ENCODE data around the gene ZXDB.
"Not testable (repeated sequence)": the region's sequence is repeated elsewhere in the genome, so short reads cannot be mapped to it uniquely, and the experiment has no call there.

Gene ZXDB

DNA sequence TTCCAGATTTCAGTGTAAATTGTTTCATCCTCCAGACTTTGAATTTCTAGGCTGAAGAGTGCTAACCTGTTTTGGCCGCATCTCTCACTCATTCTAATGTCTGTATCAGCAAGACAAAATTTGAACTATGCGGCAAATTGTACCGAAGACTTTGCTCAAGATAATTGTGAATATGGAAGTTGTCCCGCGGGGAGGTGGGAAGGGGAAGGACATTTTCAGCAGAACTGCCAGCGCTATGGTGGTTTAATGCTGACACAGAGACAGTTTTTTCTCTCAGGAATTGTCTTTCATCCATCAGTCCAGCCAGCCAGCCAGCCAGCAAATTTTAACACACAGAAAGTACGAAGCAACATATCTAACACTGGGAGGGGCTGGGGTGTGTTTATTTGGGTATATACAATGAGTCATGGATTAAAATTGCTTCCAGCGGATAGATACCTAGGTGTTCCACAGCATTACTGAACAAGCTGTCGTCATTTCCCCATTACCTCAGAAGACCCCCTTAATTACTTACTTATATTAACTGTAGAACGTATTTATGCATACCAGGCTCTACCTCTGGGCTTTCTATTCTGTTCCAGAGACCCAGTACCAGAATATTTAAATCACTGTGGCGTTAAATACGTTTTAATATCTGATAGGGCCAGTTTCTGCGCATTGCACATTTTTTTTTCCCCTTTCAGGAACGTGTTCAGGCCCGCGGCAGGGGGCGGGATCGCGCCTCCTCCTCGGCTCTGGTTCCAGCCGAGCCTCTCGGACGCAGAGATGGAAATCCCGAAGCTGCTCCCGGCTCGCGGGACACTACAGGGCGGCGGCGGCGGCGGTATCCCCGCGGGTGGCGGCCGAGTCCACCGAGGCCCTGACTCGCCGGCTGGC lies at the start of gene ZXDB:
TSS of gene ZXDB (plus strand) at position 728 of the 876 bp plus-strand sequence. CDS start at position 766, 38 bp downstream.
- DNase-seq (ENCODE audit: low spot score), result peak; percentile 40

DNA sequence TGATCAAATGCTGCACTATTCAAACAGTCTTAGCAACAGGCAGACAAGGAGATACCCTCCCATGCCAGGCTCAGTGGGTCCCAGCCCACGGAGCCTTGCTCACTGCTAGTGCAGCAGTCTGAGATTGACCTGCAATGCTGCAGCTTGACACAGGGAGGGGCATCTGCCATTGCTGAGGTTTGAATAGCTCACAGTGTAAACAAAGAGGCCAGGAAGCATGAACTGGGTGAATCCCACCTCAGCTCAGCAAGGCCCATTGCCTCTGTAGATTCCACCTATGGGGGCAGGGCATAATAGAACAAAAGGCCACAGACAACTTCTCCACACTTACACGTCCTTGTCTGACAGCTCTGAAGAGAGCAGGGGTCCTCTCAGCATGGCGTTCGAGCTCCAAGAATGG lies 26.6 kb upstream of the ZXDB start:
- no peak for DNase-seq (ENCODE audit: low spot score)

DNA sequence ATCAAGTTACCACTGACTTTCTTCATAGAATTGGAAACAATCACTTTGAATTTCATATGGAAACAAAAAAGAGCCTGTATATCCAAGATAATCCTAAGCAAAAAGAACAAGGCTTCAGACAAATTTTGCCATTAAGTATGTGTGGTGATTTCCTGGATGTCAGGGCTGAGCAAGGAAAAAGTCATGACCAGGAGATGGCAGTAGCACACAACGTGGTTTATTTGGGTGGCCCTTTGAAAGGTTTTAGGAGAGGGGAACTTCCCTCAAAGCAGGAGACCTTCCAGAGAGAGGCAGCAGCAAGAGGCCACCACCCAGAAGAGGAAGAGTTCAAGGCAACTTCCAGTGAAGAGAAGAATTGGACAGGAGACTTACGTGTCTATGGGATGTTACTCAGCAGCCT lies 18.1 kb upstream of the ZXDB start:
- DNase-seq (ENCODE audit: low spot score), result no peak

DNA sequence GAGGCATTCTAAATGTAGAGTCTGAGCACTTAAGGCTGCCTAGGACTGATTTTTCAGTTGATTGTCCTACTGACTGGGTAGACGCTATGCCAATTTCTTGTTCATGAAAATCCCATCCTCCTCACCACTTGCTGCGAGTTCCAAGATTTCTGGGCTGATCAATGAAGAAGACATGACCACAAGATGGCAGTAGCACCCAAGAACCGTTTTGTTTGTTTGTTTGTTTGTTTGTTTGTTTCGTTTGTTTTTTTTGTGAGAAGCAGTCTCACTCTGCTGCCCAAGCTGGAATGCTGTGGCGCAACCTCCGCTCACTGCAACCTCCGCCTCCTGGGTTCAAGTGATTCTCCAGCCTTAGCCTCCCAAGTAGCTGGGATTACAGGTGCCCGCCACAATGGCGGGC lies 8.9 kb upstream of the ZXDB start:
- not testable (repeated sequence) for DNase-seq (ENCODE audit: low spot score)

DNA sequence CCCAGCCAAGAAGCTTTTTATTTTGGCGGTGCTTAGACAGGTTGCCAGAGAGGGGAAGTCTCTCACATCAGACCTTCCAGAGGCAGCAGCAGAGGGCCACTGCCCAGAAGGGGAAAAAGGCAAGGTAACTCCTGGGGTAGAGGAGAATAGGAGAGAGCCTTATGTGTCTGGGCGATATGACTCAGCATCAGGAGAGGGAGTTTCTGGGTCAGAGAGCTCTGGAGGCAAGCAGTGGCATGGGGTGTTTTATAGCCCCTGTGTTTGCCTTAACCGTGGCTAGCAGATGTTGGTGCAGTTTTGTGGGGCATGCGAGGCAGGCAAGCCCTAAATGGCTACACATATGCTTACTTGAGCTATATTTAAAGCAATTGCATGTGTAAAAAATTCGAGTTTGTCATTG lies 8.3 kb upstream of the ZXDB start:
- DNase-seq (ENCODE audit: low spot score), result no peak

DNA sequence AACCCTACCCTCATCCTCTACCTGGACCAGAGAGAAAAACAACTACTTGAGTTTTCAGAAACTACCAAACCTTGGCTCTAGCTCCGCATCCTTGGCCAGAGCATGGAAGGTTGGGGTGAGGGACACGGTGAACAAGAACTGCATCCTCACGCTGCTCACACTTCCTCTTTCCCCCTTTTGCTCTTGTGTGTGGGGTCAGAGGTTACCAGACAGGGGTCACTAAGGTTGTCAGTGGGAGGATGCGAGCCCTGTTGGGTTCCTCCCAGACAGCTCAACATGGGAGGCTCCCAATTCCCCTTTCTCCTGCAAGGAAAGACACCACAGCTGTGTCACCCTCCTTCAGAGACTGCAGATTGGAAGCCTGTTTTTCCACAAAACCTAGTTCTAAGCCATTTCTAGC lies 5.5 kb upstream of the ZXDB start:
- no peak for DNase-seq (ENCODE audit: low spot score)

DNA sequence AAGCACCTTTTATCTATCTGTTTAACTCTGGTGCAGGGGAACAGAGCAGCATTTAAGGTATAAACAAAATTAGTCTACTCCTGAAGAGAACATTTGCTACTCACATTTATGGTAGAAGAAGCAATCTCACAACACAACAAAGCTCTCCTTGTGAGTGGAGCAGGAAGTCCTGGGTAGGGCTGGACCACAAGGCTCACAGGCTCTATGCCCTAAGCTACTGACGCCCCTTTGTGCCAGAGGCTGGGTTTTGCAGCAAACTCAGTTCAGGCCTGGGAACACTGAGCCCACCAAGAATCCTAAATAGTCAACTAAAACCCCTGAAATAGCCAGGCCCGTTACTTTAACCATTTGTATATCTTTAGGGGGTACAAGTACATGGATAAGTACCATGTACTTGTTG lies 4.7 kb upstream of the ZXDB start:
- DNase-seq (ENCODE audit: low spot score), result no peak

DNA sequence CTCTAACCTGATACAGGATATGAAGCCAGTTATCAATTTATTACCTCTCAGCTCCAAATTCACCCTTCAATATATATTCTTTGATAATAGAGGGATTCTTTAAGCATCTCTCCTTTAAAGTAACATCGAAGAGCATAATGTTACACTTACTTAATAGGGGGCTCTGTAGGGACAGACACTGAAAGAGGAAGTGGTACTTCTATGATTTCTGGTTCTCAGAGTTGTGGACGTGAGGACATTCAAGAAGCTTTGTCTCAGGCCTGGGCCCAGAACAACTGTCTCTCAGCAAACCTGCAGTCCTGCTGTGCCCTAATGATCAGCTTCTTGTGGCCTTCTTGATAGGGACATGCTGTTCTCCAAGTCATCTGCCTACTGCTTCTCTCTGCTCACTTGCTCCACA lies 4.2 kb upstream of the ZXDB start:
- no peak for DNase-seq (ENCODE audit: low spot score)

DNA sequence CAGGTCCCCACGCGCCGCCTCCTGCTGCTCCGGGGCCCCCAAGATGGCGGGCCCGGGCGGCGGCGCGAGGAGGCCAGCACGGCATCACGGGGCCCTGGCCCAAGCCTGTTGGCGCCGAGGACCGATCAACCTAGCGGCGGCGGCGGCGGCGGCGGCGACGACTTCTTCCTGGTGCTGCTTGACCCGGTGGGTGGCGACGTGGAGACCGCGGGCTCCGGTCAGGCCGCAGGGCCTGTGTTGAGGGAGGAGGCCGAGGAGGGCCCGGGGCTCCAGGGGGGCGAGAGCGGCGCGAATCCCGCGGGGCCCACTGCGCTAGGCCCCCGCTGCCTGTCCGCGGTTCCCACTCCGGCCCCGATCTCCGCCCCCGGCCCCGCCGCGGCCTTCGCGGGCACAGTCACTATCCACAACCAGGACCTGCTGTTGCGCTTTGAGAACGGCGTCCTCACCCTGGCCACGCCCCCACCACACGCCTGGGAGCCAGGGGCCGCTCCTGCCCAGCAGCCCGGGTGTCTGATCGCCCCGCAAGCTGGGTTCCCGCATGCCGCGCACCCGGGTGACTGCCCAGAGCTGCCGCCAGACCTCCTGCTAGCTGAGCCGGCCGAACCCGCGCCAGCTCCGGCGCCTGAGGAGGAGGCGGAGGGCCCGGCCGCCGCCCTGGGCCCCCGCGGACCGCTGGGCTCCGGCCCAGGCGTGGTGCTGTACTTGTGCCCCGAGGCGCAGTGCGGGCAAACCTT lies 516 bp downstream of the ZXDB start:
- DNase-seq (ENCODE audit: low spot score), result peak; percentile 41

DNA sequence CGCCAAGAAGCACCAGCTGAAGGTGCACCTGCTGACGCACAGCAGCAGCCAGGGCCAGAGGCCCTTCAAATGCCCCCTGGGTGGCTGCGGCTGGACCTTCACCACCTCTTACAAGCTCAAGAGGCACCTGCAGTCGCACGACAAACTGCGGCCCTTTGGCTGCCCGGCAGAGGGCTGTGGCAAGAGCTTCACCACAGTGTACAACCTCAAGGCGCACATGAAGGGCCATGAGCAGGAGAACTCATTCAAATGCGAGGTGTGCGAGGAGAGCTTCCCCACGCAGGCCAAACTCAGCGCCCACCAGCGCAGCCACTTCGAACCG lies 1.0 kb downstream of the ZXDB start:
- not testable (repeated sequence) for DNase-seq (ENCODE audit: low spot score)

DNA sequence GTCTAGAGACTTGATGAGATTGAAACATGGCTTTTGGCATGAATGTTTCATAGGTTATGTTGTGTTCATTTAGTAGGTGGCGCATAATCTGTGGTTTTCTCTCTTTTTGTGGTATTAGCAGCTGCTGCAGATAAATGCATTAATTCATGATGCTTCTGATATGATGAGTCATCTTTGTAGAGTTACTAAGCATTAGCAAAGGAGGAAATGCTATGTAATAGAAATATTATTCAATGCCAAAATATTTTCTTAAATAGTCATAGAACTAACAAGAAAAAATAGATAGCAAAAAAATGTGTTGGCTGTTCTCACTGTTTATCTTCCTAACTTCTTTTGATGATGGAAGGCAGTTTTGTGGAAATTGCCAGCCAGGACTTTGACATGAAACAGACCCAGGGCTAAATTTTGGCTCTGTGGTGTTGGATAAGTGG lies 3.6 kb downstream of the ZXDB start:
- DNase-seq (ENCODE audit: low spot score), result no peak

DNA sequence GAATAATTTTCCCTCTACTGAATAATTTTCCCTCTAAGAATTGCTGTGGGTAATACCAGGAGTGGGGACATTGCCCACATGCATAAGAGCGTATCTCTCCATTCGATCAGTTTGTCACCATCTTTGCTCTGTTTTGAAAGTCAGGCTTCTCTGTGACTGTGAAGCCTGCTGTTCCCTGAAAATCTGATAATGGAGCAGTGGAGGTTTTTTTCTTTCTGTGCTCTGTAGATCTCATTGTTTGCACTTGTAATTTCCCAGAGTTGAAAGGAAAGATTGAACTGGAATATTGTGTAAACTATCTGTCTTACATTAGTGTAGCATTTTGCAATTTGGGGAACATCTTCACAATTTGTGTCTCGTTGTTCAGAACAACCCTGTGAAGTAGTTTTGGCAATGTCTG lies 4.3 kb downstream of the ZXDB start:
- no peak for DNase-seq (ENCODE audit: low spot score)

DNA sequence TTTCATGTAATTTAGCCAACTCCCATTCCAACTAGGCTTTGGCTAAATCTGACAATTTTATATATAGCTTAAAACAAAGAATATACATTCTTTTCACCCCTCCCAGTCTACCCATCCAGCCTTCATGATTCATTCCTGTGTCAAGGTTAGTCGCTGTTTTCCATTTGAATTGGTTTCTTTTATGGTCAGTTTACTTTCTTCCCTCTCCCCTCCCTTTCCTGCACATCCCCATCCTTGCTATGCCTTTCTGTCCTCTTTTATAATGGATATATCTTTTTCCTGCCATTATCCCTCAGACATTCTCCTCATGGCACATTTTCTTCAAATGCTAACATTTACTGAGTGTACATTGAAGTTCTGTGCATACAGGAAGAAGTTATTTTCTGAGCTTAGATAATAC lies 4.7 kb downstream of the ZXDB start:
- no peak for DNase-seq (ENCODE audit: low spot score)

DNA sequence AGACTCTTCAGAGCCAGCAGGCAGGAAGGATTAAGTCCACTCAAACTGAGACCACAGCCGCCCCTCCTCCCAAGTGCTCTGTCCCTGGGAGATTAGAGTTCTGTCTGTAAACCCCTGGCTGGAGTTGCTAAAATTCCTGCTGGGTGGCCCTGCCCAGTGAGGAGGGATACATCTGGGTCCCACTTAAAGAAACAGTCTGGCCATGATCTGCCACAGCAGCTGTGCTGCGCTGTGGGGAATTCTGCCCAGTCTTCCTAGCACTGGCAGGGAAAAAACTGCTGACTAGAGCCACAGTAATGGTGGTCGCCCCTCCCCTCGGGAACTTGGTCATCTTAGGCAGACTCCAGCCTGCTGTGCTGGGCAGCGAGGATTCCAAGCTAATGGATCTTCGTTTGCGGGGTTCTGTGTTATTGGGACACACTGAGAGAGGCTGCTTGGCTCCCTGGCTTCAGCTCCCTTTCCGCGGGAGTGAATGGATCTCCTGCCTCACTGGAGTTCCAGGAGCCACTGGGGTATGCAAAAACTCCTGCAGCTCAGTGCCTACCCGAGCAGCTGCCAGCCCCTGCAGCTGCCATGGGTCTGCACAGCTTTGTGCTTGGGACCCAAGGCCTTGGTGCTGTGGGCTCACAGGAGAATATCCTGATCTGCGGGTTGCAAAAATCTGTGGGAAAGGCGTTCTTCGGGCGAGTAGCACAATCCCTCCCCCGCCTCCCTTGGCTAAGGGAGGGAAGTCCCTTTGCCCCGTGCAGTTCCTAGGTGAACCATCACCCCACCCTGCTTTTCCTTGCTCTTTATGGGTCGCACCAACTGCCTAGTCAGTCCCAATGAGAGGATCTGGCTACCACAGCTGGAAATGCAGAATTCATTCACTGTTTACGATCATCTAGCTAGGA lies 15.7 kb downstream of the ZXDB start:
- no peak for DNase-seq (ENCODE audit: low spot score)

DNA sequence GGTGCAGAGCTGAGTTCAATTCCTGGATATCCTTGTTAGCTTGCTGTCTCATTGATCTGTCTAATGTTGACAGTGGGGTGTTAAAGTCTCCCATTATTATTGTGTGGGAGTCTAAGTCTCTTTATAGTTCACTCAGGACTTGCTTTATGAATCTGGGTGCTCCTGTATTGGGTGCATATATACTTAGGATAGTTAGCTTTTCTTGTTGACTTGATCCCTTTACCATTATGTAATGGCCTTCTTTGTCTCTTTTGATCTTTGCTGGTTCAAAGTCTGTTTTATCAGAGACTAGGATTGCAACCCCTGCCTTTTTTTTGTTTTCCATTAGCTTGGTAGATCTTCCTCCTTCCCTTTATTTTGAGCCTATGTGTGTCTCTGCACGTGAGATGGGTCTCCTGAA lies 21.5 kb downstream of the ZXDB start:
- not testable (repeated sequence) for DNase-seq (ENCODE audit: low spot score)

DNA sequence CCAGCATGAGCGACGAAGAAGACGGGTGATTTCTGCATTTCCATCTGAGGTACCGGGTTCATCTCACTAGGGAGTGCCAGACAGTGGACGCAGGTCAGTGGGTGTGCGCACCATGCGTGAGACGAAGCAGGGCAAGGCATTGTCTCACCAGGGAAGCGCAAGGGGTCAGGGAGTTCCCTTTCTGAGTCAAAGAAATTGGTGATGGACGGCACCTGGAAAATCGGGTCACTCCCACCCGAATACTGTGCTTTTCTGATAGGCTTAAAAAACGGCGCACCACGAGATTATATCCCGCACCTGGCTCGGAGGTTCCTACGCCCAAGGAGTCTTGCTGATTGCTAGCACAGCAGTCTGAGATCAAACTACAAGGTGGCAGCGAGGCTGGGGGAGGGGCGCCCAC lies 37.6 kb downstream of the ZXDB start:
- not testable (repeated sequence) for DNase-seq (ENCODE audit: low spot score)

DNA sequence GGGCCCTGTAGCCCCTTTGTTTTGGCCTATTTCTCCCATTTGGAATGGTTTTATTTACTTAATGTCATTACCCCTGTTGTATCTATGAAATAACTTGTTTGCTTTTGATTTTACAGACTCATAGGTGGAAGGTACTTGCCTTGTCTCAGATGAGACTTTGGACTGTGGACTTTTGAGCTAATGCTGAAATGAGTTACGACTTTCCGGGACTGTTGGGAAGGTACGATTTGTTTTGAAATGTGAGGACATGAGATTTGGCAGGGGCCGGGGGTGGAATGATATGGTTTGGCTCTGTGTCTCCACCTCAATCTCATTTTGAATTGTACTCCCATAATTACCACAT lies 48.8 kb downstream of the ZXDB start:
- no peak for DNase-seq (ENCODE audit: low spot score)

DNA sequence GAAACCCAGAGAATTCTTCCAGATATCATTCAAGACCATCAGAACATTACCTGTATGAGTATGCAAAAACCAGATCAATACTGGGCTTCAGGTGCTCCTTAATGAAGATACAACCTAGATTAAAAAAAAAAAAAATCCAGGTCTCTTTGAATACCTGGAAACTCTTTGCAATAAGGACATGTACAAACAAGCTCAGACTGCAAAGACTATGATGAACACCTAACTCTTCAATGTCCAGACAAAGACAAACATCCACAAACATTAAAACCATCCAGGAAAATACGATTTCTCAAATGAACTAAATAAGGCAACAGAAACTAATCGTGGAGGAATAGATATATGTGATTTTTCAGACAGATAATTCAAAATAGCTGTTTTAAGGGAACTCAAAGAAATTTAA lies 49.5 kb downstream of the ZXDB start:
- no peak for DNase-seq (ENCODE audit: low spot score)

DNA sequence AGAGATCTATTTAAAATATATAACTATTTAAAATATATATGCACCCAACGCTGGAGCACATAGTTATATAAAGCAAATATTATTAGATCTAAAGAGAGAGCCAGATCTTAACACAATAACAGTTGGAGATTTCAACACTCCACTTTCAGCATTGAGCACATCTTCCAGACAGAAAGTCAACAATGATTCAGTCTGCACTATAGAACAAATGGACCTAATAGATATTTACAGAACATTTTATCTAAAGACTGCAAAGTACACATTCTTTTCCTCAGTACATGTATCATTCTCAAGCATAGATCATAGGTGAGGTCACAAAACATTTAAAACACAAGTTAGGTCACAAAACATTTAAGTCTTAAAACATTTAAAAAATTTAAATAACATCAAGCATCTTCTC lies 51.9 kb downstream of the ZXDB start:
- no peak for DNase-seq (ENCODE audit: low spot score)

DNA sequence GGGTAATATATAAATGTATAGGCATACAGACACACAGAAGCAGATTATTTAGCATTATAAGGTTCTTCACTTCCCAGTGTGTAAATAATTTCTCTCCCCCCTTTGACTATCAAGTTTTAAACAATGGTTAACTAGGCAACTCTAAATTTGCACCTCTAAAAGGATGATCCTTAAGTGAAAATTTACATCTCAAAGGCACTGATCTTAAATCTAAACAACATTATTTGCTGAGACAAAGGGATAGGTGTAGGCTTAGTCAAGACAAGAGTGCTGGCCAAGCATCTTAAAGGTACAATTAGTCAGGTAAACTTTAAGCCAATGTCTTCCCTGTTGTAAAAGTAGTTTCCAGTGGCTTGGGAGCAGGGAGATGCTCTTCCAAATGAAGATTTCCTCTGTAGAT lies 55.2 kb downstream of the ZXDB start:
- no peak for DNase-seq (ENCODE audit: low spot score)
